Measurements from ENCODE around the gene PDCD7.
"Not testable (repeated sequence)": the region's sequence is repeated elsewhere in the genome, so short reads cannot be mapped to it uniquely, and the experiment has no call there.

PDCD7 gene

GRCh38 chr15:65079580-65079979 is 54.0 kb downstream of the PDCD7 start:
- DNase-seq (ENCODE audit: low read depth) = no peak
- no peak overlapping the region for H3K4me3 ChIP-seq (ENCODE audit: low read depth, low read length)
- no peak for TF ChIP-seq CTCF (IDR thresholded peaks at IDR 0.05; ENCODE audit: low read depth, low read length, missing control alignments)

GRCh38 chr15:65077981-65078352 is 55.6 kb downstream of the PDCD7 start:
- TF ChIP-seq CTCF (IDR thresholded peaks at IDR 0.05; ENCODE audit: low read depth, low read length, missing control alignments) = peak; percentile 36
- no peak overlapping the region for H3K4me3 ChIP-seq (ENCODE audit: low read depth, low read length)
- no peak for DNase-seq (ENCODE audit: low read depth)

- DNase-seq (ENCODE audit: low read depth) = no peak
- TF ChIP-seq CTCF (IDR thresholded peaks at IDR 0.05; ENCODE audit: low read depth, low read length, missing control alignments) = no peak
- no peak overlapping the region for H3K4me3 ChIP-seq (ENCODE audit: low read depth, low read length)
Measured at GRCh38 chr15:65077291-65077980, 56.2 kb downstream of the PDCD7 start.

GRCh38 chr15:65076486-65077290 is 56.9 kb downstream of the PDCD7 start, which contains the start of gene KBTBD13:
Gene KBTBD13, plus strand, starts transcription at chr15:65076746. Its CDS starts 70 bp downstream, at chr15:65076816.
- DNase-seq (ENCODE audit: low read depth) = no peak
- H3K4me3 ChIP-seq (ENCODE audit: low read depth, low read length) = no peak within 1 kb of the TSS
- TF ChIP-seq CTCF (IDR thresholded peaks at IDR 0.05; ENCODE audit: low read depth, low read length, missing control alignments) = no peak

- not testable (repeated sequence) for H3K4me3 ChIP-seq (ENCODE audit: low read depth, low read length); DNase-seq (ENCODE audit: low read depth)
Measured at GRCh38 chr15:65075607-65076395, 57.8 kb downstream of the PDCD7 start.

- not testable (repeated sequence) for DNase-seq (ENCODE audit: low read depth)
Measured at GRCh38 chr15:65074946-65075345, 58.7 kb downstream of the PDCD7 start.

GRCh38 chr15:65072617-65073016 is 61.0 kb downstream of the PDCD7 start:
- TF ChIP-seq CTCF (IDR thresholded peaks at IDR 0.05; ENCODE audit: low read depth, low read length, missing control alignments) = no peak
- H3K4me3 ChIP-seq (ENCODE audit: low read depth, low read length) = no peak overlapping the region
- DNase-seq (ENCODE audit: low read depth) = no peak

More at GRCh38 chr15:65074946-65075345, 58.7 kb downstream of the PDCD7 start:
- not testable (repeated sequence) for H3K4me3 ChIP-seq (ENCODE audit: low read depth, low read length)

Data from GM12864 (cell line).